VCaP (cell line): Measurements from ENCODE around the gene SND1.

Experiments used
- H3K27ac ChIP-seq: fragments of 450-650 bp; 2 replicates; pipeline ENCODE4 v1.5.1; 2017
- TF ChIP-seq, protein P1 (sequence below): fragments of 450-650 bp; conservative IDR thresholded peaks from 2 replicates; pipeline ENCODE4 v1.5.1; 2017; ENCODE audit warnings: mild to moderate bottlenecking, moderate library complexity

SND1 gene

GRCh38 chr7:128003787-128004186 lies 351.8 kb downstream of the SND1 start:
- no peak overlapping the region for H3K27ac ChIP-seq
- TF ChIP-seq, protein P1, sequence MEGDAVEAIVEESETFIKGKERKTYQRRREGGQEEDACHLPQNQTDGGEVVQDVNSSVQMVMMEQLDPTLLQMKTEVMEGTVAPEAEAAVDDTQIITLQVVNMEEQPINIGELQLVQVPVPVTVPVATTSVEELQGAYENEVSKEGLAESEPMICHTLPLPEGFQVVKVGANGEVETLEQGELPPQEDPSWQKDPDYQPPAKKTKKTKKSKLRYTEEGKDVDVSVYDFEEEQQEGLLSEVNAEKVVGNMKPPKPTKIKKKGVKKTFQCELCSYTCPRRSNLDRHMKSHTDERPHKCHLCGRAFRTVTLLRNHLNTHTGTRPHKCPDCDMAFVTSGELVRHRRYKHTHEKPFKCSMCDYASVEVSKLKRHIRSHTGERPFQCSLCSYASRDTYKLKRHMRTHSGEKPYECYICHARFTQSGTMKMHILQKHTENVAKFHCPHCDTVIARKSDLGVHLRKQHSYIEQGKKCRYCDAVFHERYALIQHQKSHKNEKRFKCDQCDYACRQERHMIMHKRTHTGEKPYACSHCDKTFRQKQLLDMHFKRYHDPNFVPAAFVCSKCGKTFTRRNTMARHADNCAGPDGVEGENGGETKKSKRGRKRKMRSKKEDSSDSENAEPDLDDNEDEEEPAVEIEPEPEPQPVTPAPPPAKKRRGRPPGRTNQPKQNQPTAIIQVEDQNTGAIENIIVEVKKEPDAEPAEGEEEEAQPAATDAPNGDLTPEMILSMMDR = no peak

GRCh38 chr7:128004623-128005022 lies 352.6 kb downstream of the SND1 start:
- H3K27ac ChIP-seq = no peak overlapping the region
- TF ChIP-seq, protein P1 = no peak

GRCh38 chr7:128005117-128005516 lies 353.1 kb downstream of the SND1 start:
- H3K27ac ChIP-seq = no peak overlapping the region
- TF ChIP-seq, protein P1 = no peak

- TF ChIP-seq, protein P1 = no peak
- no peak overlapping the region for H3K27ac ChIP-seq
Observed at GRCh38 chr7:128005759-128006159, 353.8 kb downstream of the SND1 start.

- H3K27ac ChIP-seq = no peak overlapping the region
- TF ChIP-seq, protein P1 = no peak
Observed at GRCh38 chr7:128006550-128007302, 354.7 kb downstream of the SND1 start.

DNA sequence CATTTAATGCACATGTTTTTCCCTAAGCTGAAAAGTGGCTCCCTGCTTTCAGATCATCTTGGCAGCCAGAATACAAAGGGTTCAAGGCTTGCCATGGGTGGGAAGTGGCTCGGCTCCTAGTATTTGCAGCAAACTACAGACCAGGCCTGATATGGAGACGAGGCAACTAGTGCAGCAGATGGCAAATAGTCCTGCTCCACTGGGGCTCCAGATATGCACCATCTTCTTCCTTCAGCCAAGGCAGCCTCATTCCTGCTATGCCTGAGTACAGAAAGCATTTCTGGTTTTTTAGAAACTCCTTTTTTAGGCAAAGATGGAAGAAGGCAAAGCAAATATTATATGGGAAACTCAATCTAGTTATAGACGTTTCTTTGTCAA lies 355.3 kb downstream of the SND1 start:
- TF ChIP-seq, protein P1 = no peak
- H3K27ac ChIP-seq = no peak overlapping the region

GRCh38 chr7:128008141-128008540 lies 356.1 kb downstream of the SND1 start:
- TF ChIP-seq, protein P1 = no peak
- no peak overlapping the region for H3K27ac ChIP-seq
